COLO668 (cell line): ENCODE data around the gene RFX3.
A peak's percentile ranks its signal among the peaks of the same experiment; 100 is the strongest.

Experiments used
- DNase-seq: peaks from one replicate; lab custom pipeline; 2025; ENCODE audit not compliant: unreplicated experiment; lab: John Stamatoyannopoulos, UW

RFX3 gene

DNA sequence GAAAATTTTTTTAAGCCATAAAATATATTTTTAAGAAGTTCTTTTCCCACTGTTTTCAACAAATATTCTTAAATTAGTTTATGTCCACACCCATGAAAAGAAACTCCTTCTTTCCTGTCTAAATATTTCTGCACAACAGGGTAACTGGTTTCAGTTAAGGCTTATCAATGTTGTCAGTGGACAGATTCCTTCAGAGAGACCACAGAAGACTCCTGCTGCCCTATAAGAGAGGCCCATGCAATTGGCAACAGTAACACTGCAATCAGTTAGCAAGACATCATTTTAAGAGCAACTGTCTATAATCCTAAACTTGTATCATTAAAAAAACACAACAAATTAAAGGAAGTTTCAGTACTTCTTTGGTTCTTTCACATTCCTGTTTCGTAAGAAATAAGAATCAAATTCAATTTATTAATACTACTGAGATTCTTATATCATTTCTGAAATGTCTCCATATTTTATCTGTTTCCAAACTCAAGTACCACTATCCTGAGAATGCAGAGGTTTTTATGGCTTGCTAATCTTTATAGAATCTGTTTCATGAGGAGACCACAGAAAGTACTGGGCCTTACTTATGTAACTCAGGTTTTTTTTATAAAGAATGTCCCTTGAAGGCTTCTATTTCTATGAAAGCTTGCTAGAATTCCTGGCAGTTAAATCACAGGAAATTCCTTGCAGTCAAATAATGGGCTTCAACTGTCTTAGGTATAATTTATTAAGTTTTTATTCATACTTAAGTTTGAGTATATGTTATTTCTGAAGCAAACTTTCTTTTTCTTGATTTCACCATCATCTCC lies 240.2 kb downstream of the RFX3 start:
- no peak for DNase-seq

DNA sequence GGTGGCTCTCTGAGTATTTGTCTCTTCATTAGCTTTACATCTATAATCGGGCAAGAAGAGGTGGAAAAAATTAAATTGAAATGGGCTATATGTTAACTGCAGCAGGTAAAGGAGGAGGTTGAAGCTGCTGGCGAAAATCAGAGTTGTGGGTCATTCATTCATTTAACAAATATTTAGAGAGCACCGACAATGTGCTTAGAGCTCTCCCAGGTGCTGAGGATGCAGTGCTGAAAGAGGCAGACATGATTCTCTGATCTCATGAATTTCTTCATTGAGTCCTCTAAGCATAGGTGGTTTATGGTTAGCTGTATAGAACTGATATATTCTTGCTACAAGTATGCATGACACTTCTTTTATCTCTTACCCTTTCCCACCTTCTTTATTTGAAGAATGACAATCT lies 243.4 kb downstream of the RFX3 start:
- DNase-seq = no peak

DNA sequence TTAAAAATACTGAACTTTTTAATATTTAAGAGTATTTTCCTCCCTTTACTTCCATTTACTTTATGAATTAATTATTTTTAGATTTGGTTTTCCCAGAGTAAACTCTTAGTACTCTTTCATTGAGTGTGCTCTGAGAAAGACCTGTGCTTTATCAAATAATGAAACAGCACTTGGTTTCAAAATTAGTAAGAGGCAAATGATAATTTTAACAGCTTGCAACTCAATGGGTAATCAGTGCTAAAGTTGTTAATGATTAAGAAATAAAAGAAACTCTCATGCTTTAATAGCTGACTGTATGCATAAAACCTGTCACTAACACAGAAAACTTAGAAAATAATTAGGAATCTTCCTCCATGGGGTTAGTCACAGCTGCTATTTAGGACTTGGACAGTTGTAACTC lies 244.4 kb downstream of the RFX3 start:
- DNase-seq = no peak

DNA sequence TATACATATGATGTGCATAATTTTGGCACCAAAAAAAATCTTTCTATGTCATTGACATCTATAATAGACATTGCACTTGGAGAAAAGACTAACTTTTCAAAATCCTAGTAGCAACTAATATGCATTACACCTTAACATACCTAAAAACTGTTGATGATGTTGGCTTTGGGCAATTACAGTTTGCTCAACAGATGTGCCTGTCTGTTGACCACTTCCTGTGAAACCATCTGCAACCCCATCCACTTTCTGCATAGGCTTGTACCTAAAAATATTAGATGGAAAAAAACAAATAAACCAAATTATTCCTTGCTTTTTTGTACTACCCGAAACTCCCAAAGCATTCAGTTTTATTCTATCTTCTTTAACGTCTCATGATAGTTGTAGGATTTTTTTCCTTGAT lies 248.6 kb downstream of the RFX3 start:
- no peak for DNase-seq

DNA sequence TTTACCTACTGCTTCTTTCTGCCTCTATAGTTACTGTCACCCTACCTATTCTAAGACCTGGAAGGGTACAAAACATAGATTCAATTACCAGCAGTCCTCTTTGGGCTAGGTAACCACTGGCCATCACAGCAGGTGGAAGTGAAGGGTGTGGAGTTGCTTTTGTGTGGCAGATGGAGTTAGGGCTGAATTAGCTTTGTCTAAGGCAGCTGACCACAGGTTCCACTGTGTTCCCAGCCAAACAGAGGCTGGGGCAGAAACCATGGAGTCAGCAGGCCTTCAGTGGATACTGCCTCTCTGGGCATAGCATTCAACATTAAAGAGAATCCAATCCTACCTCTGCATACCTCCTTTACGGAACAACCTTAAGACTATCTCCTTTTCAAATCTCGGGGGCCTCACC lies 254.2 kb downstream of the RFX3 start:
- DNase-seq = no peak

DNA sequence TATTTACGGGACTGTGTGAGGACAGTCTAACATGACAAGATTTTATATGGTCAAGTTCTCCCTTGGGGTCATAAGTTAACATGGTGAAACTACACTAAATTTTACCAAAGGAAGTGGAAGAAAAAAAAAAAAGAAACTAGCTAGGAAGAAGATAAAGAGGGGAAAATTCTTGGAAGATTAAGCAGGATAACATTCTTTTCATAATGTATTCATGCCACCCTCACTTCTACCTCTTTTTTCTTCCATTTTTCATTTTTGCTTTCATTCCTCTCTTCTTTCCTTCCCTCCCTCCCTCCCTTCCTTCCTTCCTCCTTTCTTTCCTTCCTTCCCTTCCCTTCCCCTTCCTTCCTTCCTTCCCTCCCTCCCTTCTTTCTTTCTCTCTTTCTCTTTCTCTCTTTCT lies 254.6 kb downstream of the RFX3 start:
- no peak for DNase-seq

DNA sequence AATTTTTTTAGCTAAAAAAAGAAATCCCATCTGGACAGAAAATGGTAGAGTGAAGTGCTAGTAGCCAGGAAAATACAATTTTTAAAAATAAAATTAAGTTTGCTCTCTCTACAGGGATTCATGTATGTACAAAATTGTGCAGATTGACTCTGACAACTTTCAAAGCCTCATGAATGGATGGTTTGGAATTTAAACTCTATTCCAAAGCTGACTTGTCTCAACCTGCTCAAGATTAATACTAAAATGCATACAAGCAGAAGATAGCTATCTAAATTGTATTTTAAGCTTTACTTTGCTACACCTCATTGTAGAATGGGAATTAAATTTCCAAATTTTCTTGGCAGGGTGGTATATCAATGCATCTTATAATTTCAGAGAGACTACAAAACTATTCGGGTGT lies 257.6 kb downstream of the RFX3 start:
- DNase-seq = no peak

DNA sequence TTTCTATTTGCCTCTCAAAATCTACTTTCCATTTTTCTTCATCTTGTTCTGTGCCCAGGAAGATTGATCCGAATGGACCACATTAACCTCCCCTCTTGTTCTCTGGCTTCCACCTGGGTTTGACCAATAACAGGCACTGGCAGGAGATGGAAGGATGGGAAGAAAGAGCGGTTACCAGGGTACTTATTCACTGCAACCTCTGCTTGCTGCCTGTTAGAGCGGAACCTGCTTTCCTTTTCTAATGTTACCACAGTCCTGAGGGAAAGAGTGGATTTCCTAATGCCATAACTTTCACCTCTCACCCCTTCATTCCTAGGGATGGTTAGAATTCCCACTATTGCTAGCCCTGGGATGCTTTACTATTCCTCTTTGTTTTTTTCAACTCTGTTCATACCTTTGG lies 262.1 kb downstream of the RFX3 start:
- DNase-seq = no peak

DNA sequence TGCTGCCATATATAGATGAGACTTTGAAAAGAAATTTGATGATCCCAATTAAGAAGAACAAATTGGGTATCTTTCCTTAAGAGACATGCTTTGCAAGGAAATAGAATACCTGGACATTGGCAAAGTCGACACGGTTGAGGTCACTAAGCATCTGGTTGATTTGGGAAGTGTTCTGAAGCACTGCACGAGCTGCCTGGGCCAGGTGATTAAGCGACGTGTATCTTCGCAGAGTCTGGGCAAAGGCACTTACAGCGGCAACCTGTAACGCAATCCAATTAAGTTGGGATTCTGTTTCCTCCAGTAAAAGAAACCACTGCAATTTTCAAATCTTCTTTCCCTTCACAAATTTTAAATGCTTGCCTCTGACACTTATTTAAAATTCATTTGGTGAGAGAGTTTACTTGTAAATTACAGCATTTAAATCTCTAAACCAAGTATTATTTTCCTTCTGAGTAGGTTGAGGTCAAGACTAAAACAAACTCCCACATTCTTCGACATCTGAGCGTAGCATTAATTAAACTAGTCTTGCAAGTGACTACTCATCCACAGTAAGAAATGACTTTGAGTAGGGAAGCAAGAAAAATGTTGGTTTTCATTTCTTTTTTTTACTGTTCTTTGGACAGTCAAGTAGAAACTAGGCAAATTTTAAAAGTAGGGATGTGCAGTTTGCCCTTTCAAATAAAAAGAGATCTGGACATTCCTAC lies 262.8 kb downstream of the RFX3 start:
- no peak for DNase-seq

DNA sequence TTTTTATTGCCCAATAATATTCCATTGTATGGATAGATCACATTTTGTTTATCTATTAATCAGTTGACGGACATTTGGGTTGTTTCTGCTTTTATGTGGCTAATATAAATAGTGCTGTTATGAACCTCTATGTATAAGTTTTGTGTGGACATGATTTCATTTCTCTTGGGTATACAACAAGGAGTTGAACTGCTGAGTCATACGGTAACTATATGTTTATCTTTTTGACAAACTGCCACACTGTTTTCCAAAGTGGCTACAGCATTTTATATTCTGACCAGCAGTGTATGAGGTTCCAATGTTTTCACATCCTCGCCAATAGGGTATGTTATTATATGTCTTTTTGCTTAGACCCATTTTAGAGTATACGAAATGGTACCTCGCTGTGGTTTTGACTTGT lies 264.3 kb downstream of the RFX3 start:
- DNase-seq = no peak

DNA sequence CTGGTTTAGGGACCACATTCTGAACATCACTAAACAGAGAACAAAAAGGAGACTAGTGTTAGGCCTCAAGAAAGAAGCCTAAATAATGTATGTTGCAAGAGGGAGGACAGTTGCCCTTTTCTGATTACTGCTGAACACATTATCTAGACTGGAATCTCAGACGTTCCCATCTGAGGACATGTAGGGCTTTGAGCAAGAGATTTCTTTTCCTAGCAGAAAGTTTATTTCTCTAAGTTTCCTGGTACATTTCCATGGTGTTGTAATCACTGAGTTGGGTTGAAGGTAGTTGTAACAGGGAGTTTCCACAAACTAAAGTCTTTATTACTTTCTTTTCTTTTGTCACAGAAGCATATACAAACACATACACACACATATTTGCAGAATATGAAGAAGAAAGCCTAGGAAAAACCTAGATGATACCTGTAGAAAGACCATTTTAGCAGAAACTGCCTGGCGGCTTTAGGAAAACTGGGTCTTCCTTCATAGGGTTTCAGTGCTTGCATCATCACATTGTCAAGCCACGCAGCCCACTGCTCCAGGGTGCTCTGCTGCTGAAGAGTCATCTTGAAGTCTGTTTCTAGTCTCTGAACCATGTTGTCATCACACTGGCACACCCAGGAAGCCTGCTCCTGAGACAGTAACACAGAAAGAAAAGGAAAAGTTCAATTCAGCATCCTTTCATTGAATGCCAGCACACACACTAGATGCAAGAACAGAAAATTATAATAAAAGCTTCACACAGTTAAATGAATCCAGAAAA lies 269.1 kb downstream of the RFX3 start:
- no peak for DNase-seq

DNA sequence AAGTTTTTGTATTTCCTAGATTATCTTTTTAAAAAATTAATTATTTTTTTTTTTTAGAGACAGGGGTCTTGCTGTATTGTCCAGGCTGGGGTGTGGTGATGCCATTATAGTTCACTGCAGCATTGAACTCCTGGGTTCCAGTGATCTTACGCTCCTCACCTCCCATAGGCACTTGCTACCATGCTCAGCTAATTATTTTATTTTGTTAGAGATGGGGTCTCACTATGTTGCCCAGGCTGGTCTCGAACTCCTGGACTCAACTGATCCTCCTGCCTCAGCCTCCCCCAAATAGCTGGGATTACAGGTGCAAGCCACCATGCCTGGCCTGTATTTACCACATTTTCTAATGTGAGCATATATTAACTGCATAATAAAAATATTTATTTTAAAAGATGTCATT lies 274.5 kb downstream of the RFX3 start:
- DNase-seq = no peak

DNA sequence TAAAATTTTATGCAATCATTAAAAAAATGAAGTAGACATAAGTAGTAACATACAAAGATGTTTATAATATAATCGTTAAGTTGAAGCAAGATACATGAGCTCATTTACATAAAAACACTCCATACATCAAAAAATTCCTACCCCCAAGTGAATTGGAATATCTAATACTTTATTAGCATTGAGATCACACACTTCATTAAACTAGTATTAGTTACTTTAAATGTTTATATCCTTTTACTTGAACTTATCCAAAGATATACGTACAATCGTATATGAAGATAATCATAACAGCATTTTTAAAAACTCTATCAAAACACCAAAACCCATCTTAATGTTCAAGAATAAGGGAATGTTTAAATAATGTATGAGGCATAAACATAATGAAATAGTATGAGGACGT lies 275.1 kb downstream of the RFX3 start:
- no peak for DNase-seq

DNA sequence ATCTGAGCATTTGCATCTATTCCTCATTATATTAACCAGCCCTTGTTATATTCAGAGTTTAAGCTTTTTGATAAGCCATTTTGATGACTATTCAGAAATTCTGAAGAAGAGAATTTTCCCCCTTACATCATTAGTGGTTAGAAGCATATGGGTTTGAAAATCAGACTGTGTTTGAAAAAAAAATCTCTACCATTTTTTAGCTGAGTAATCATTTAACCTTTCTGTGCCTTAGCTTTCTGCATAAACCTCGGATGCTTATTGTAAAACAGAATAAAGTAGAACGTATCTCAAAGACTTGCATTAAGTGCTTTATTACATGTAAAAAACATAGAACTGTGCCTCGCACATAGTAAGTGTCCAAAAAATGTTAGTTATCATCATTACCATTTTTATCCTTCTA lies 278.6 kb downstream of the RFX3 start:
- DNase-seq = no peak

DNA sequence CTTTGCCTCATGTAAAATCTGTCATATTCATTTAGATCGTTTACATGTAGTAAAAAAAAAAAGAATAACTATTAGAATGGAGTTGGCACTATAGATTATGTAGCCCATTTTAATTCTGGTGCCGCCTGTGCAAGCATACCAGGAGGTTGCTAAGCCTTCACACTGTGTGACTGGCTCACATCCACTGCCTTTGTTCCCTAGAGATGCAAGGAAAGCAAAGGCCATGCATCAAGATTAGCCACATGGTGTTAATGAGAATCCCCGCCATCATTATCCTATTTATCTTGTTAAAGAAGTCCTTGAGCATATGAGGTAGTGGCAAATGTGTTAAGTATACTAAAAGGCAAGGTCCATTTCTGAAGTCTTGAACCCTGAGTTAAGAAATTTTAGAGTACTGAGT lies 279.6 kb downstream of the RFX3 start:
- DNase-seq = no peak

DNA sequence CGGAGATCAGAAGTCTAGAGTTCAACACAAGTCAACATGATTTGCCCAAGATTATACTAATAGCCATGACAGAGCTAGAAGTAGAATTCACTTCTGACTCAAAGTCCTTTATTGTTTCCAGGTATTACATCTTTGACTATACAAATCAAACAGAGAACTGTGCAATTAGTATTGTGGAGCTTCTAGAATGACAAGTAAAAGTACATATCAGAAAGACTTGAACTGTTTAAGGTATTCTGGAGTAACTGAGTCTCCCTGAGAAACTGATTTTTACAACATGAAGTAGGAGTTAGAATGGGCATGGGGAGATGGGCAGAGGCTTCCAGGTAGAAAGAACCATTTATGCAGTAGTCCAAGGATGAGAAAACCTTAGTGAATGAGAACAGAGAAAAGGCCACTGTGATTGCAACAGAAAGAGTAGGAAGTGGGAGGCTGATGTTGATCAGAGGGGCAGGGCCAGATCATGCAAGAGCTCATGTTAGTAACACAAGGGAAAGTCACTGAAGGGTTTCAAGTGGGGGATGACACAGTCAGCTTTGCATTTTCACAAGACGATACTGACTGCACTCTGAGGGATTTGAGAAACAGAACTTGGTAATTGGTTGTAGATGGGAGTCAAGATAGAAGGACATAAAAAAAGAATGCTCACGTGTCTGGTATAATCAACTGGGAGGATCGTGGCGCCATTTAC lies 280.7 kb downstream of the RFX3 start:
- DNase-seq = no peak

DNA sequence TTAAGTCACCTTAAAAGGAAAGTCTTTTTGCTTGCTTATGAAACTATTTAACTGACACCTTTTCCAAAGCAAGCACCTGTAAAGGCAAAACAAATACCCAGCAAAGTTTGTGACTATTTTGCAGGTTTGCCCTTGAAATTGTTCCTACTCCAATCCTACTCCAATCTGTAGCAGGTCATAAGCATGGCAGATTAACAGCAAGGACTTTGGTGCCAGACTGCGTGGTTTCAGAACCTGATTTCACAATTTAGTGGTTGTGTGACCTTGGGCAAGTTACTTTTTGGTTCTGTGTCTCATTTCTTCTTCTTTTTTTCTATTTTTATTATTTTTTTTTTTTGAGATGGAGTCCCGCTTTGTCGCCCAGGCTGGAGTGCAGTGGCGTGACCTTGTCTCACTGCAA lies 282.1 kb downstream of the RFX3 start:
- DNase-seq = no peak

DNA sequence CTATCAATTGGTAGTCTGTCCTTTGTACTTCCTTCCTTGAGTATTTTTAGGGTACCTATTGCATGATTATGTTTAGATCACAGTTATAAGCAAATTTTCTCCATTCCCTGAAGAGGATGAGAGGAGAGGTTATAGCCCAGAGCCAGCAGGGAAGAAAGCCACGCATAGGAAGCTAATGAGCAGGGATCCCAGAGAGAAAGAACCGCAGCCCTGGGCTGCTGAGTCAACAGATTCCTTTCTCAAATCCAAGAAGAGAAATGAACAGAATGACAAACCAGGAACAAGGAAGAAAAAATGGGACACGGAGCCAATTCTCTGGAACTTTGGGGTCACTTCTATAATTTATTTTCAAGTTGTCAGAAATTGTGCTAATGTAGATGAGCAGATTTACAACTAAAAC lies 284.5 kb downstream of the RFX3 start:
- no peak for DNase-seq

DNA sequence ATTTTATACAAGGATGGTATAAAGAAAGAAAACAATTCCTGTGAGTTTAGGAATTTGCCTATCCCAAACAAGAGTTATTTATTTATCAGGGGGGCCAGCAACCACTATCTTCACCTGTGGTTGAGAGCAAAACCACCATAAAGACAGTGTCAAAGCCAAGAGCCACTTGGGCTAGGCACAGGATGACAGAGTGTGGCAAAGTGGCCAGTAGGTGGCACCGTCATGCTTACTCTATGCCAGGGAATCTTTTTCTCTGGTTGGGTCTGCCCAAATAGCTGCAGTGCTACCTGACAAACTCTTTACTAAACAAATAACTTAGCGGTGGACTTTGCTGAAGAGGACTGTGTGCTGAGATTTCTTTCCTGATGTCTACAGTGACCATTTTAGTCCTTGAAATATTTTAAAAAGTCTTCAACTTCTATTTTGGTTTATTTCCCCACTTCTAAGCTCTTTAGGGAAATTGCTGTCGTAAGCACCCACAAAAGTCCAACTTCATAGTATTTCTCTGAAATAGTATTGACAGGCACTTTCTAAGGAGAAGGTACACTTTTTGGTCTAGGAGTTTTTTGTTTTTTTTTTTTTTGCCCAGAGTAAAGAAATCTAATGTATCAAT lies 285.0 kb downstream of the RFX3 start:
- peak; percentile 58 for DNase-seq

DNA sequence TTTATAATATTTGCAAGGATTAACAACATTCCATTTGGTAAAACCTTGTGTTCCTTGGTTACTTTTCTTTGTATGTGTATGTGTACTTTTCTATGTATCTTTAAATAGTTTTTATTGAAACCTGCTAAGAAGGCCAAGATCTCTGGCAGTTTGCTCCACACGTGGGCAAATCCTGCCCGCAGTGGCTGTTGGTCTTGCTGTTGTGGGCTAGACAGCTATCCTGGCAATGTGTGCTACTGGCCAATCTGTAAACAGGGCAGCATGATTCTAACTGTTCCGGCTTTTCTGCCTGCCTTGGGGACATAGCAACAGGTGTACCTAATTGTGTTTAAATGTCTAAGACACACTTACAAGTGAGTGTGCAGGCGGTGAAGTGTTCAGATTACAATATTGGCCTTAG lies 286.6 kb downstream of the RFX3 start:
- no peak for DNase-seq

DNA sequence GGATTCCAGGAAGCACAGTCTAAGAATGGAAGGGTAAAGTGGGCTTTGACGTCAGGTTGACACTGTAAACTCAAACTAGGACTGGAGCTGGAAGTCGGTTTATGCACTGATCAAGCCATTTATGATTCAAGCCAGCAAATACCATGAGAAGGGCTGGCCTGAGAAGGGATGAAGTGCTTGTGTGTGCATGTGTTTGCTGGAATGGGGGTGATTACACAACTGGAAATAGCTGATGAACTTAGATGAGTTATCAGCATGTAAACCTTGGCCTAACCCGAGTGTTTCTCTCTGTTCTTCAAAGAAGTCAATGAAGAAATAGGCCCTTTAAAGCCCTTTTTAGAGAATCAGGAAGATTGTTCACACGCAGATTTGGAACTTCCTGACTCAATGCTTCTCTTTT lies 287.6 kb downstream of the RFX3 start:
- DNase-seq = no peak
